Hypothalamus (tissue), 51 donors: ENCODE measurements around the gene NPIPA3.
"Not testable (repeated sequence)": the region's sequence is repeated elsewhere in the genome, so short reads cannot be mapped to it uniquely, and the experiment has no call there.

ENCODE experiments used
- DNase-seq, 51 donors: peaks; one replicate each; lab custom pipeline; 2025; lab: John Stamatoyannopoulos, UW

NPIPA3 gene

DNA sequence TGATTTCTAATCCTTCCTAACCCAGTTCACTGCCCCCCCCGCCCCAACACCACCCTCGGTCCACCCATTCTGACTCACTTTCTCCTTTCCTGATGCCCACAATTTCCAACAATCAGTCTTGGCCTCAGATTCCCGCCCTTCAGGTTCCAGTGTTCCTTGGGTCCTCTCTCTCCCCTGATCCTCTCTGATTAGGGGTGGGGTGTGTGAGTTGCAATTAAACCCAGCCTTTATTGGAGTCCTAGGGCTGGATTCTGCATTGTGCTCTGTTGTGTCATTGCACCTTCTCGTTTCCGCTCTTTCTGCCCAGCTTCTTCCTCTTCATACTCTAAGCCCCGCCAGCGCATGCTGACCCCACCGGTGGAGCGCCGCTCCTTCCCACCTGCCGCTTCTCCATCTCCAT is 38.6 kb downstream of the NPIPA3 start:
- not testable (repeated sequence) for DNase-seq

GRCh38 chr16:14742273-14743128 is 39.3 kb downstream of the NPIPA3 start, which contains the start of gene NPIPA2:
NPIPA2 (plus strand) TSS chr16:14742533; CDS start chr16:14748066, 5,533 bp downstream.
- DNase-seq, result not testable (repeated sequence)

- not testable (repeated sequence) for DNase-seq
These were observed 70.4 kb downstream of the NPIPA3 start for GRCh38 chr16:14773654-14774053.

- not testable (repeated sequence) for DNase-seq
These were observed 72.4 kb downstream of the NPIPA3 start for GRCh38 chr16:14775624-14776023.
